GM12865 (cell line): ENCODE measurements around the gene ADAMTSL1.
"Not testable (repeated sequence)": the region's sequence is repeated elsewhere in the genome, so short reads cannot be mapped to it uniquely, and the experiment has no call there.

ENCODE experiments used
- DNase-seq: peaks from one replicate; pipeline ENCODE4 v3.0.0; 2010; ENCODE audit warnings: low read depth
- H3K4me3 ChIP-seq: 2 replicates; pipeline ENCODE4 v1.5.1; 2011; ENCODE audit warnings: mild to moderate bottlenecking, low read depth, low read length, control low read depth
- TF ChIP-seq, protein P1 (sequence below): IDR thresholded peaks from 2 replicates; pipeline ENCODE4 v1.5.1; 2011; ENCODE audit warnings: low read length, control low read depth, low read depth, inconsistent platforms; ENCODE audit not compliant: insufficient read depth; ENCODE audit errors: missing control alignments

ADAMTSL1 gene

GRCh38 chr9:18928711-18929110, 454.8 kb downstream of the ADAMTSL1 start:
- no peak overlapping the region for H3K4me3 ChIP-seq
- no peak for DNase-seq
- TF ChIP-seq, protein P1, sequence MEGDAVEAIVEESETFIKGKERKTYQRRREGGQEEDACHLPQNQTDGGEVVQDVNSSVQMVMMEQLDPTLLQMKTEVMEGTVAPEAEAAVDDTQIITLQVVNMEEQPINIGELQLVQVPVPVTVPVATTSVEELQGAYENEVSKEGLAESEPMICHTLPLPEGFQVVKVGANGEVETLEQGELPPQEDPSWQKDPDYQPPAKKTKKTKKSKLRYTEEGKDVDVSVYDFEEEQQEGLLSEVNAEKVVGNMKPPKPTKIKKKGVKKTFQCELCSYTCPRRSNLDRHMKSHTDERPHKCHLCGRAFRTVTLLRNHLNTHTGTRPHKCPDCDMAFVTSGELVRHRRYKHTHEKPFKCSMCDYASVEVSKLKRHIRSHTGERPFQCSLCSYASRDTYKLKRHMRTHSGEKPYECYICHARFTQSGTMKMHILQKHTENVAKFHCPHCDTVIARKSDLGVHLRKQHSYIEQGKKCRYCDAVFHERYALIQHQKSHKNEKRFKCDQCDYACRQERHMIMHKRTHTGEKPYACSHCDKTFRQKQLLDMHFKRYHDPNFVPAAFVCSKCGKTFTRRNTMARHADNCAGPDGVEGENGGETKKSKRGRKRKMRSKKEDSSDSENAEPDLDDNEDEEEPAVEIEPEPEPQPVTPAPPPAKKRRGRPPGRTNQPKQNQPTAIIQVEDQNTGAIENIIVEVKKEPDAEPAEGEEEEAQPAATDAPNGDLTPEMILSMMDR, result no peak

- not testable (repeated sequence) for H3K4me3 ChIP-seq, DNase-seq
Observed at GRCh38 chr9:18930611-18931010, 456.7 kb downstream of the ADAMTSL1 start.

GRCh38 chr9:18935541-18935940, 461.6 kb downstream of the ADAMTSL1 start:
- no peak for DNase-seq
- H3K4me3 ChIP-seq, result no peak overlapping the region
- TF ChIP-seq, protein P1, result no peak

DNA sequence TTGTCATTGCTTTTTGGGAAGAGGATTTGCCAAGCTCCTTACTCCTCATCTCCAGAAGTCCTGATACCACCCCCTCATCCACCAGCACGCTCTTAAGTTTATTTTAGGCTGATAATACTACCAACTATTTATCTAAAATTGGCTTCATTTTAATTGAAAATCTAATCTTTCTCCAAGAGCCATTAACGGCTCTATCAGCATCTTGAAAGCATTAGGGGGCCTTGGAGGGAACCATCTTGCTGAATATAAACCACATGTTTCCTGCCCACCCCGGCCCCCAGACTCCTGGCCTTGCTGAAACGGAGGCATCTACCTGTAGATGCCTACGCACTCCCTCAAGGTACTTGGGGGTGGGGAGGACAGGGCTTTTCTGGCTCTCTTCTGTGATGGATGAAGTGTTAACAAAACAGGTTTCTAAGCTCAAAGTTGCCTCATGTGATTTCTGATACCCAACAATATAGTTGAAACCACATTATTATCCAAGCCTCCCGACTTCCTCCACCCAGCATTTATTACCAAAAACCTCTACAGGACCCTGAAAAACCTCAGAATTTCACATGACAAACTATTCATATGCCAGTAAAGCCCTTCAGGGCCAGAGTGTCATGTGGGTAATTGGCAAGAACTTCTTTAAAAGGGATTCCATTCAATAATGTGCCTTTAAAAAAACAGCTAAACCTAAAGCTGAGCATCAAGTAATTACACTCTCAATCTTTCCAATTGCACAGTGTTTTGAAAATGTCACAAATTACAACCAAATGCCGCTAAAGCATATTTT, 462.3 kb downstream of the ADAMTSL1 start:
- no peak for DNase-seq
- no peak overlapping the region for H3K4me3 ChIP-seq

GRCh38 chr9:18939943-18940342, 466.0 kb downstream of the ADAMTSL1 start:
- no peak overlapping the region for H3K4me3 ChIP-seq
- DNase-seq, result no peak
- TF ChIP-seq, protein P1, result no peak

More for the DNA sequence above, 462.3 kb downstream of the ADAMTSL1 start:
- TF ChIP-seq, protein P1, result no peak

GRCh38 chr9:18941060-18941740, 467.2 kb downstream of the ADAMTSL1 start:
- no peak for DNase-seq
- TF ChIP-seq, protein P1, result no peak
- no peak overlapping the region for H3K4me3 ChIP-seq

DNA sequence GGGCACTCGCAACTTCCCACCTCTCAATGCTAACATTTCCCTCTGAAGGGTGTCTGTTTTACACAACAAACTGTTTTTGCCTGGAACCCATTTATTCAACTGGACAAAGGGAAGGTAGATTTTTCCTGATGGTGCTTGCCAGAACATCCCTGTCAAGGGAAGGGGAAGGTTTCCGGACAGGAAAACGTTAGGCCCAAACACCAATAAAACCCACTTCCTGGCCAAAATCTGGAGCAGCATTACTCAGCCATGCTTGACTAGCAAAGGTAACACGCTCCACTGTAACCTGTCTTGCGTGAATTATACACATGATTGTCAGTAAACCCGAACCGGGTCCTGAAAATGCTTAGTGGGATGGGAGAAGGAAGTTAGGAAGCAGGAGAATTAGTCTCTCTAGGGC, 468.8 kb downstream of the ADAMTSL1 start:
- DNase-seq, result no peak

More for the DNA sequence above, 468.8 kb downstream of the ADAMTSL1 start:
- TF ChIP-seq, protein P1, result no peak
- no peak overlapping the region for H3K4me3 ChIP-seq
